GM19043 (cell line): ENCODE data around the gene JUND.

Source experiments
- ATAC-seq: cut with Tn5 transposase; IDR thresholded peaks from one replicate; pipeline ENCODE4 v1.9.1; 2021; ENCODE audit warnings: low read depth; ENCODE audit not compliant: unreplicated experiment

JUND gene

GRCh38 chr19:18271433-18271841 lies 10.0 kb downstream of the JUND start:
- no peak for ATAC-seq

- ATAC-seq = no peak
These were observed 11.1 kb downstream of the JUND start for GRCh38 chr19:18270326-18270725.

GRCh38 chr19:18269070-18269723 lies 12.2 kb downstream of the JUND start:
- ATAC-seq = no peak

- no peak for ATAC-seq
These were observed 14.4 kb downstream of the JUND start for GRCh38 chr19:18266771-18267686.

- no peak for ATAC-seq
These were observed 15.8 kb downstream of the JUND start for GRCh38 chr19:18265582-18265981.

- no peak for ATAC-seq
These were observed 16.4 kb downstream of the JUND start for GRCh38 chr19:18264971-18265540.

- no peak for ATAC-seq
These were observed 17.1 kb downstream of the JUND start for GRCh38 chr19:18264137-18264854.

GRCh38 chr19:18263324-18264136 lies 17.9 kb downstream of the JUND start:
- ATAC-seq = no peak

GRCh38 chr19:18262917-18263316 lies 18.5 kb downstream of the JUND start:
- no peak for ATAC-seq

- ATAC-seq = no peak
These were observed 19.3 kb downstream of the JUND start for GRCh38 chr19:18262144-18262543.

GRCh38 chr19:18261474-18261873 lies 19.9 kb downstream of the JUND start:
- no peak for ATAC-seq

GRCh38 chr19:18259893-18260292 lies 21.5 kb downstream of the JUND start:
- no peak for ATAC-seq

- ATAC-seq = no peak
These were observed 23.6 kb downstream of the JUND start for GRCh38 chr19:18257503-18258470.

- no peak for ATAC-seq
These were observed 26.6 kb downstream of the JUND start for GRCh38 chr19:18254546-18255503.

- no peak for ATAC-seq
These were observed 27.7 kb downstream of the JUND start for GRCh38 chr19:18253716-18254115.

GRCh38 chr19:18253130-18253529 lies 28.3 kb downstream of the JUND start:
- ATAC-seq = no peak

GRCh38 chr19:18252370-18252717 lies 29.1 kb downstream of the JUND start:
- ATAC-seq = no peak
